NCI-H2227 (cell line): ENCODE results near the gene SIGMAR1.
"Not testable (repeated sequence)": the region's sequence is repeated elsewhere in the genome, so short reads cannot be mapped to it uniquely, and the experiment has no call there.

Experiments
- DNase-seq: peaks from one replicate; lab custom pipeline; 2025; ENCODE audit not compliant: unreplicated experiment; lab: John Stamatoyannopoulos, UW

SIGMAR1 gene

DNA sequence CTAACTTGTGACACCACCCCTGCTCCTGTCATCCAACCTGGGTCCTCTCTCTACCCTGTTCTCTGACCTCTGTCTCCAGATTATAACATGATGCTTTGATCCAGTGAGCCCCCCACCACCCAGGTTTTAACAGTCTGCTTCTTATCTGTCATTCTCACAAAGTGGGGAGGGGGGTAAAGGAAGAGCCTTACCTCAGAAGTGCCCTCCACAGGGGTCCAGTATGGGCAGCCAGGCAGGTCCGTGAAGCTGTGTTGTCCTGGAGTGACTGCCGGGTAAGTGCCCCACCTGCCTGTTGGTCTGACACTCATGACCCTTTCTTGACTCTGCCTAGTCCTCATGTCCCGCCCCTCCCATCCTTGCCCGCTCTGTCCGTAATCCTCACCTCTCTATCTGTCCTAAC lies 17.8 kb upstream of the SIGMAR1 start:
- no peak for DNase-seq

GRCh38 chr9:34654323-34655051 lies 16.9 kb upstream of the SIGMAR1 start:
- DNase-seq = peak; percentile 28

GRCh38 chr9:34653151-34654072 lies 15.8 kb upstream of the SIGMAR1 start:
- peak; percentile 23 for DNase-seq

DNA sequence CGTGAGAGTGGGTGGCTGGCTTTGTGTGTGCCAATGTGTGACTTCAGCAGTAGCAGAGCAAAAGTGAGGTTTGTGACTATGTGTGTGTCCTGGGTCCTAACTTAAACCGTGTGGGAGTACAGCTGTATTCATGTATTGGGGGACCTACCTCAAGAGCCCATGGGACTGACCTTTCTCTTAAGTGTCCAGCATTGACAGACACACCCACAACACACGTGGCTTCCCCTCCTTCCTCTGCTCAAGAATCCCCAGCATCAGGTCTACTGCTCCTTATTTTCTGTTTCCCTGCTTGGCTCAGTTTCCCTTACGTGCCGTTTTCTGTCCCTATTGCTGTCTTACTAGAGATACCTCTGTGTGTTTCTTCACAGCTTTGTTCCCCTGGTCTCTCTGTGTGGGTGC lies 15.0 kb upstream of the SIGMAR1 start:
- no peak for DNase-seq

- peak; percentile 55 for DNase-seq
Observed at GRCh38 chr9:34651876-34652601, 14.5 kb upstream of the SIGMAR1 start, which contains the start of gene IL11RA. Gene IL11RA (plus strand): TSS chr9:34652185. CDS start chr9:34655218, 3,033 bp downstream.

DNA sequence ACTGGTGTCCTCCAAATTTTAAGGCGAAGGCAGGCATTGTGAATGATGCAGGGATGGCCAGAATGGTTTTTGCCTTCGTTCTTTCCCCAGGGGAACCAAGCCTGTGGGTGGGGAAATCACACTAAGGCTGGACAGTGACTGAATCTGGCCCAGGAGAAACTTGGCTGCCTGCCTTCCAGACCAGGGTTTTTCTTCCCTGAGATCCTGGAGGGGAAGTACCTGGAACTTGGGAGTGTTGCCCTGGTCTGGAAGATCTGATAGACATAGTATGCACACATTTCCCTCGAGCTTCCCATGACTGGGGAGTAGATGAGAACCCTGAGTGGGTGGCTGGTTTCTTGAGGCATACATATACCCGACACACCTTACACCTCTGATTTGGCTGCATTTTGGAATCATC lies 13.7 kb upstream of the SIGMAR1 start:
- no peak for DNase-seq

DNA sequence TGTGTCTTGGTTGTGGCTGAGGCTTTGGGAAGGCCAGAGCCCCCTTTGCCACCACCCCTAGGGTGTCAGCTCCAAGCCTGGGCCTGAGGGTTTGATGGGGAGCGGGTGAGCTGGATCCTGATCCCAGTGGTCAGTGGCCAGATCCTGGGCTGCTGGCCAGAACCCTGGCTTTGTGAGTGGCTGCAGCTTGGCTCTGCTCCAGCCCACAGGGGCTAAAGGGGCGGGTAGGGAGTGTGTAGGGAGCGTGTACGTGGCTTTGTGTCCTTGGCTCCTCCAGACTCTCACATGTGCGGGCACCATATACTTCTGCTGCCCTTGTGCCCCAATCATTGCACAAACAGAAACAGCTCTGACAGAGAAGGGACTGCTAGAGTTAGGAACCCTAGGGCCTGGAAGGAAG lies 13.2 kb upstream of the SIGMAR1 start:
- no peak for DNase-seq

DNA sequence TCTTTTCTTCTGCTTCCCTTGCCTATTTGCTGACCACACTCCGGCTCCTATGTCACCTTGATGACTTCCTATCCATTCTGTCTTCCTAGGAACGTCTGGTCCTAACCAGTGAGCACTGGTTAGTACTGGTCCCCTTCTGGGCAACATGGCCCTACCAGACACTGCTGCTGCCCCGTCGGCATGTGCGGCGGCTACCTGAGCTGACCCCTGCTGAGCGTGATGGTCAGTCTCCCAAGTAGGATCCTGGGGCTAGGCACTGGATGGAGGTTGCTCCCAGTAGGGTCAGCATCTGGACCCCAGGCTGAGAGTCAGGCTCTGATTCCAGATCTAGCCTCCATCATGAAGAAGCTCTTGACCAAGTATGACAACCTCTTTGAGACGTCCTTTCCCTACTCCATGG lies 11.1 kb upstream of the SIGMAR1 start:
- DNase-seq = no peak

GRCh38 chr9:34647651-34648050 lies 10.1 kb upstream of the SIGMAR1 start:
- DNase-seq = no peak

DNA sequence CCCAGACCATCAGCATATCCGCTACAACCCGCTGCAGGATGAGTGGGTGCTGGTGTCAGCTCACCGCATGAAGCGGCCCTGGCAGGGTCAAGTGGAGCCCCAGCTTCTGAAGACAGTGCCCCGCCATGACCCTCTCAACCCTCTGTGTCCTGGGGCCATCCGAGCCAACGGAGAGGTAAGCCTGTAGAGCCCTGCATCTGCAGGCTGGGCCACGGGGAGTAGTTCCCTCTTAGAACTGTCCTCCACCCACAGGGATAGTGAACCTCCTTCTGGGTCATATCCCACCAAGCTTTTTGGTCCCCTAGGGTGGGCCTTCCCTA lies 9.5 kb upstream of the SIGMAR1 start:
- DNase-seq = no peak

DNA sequence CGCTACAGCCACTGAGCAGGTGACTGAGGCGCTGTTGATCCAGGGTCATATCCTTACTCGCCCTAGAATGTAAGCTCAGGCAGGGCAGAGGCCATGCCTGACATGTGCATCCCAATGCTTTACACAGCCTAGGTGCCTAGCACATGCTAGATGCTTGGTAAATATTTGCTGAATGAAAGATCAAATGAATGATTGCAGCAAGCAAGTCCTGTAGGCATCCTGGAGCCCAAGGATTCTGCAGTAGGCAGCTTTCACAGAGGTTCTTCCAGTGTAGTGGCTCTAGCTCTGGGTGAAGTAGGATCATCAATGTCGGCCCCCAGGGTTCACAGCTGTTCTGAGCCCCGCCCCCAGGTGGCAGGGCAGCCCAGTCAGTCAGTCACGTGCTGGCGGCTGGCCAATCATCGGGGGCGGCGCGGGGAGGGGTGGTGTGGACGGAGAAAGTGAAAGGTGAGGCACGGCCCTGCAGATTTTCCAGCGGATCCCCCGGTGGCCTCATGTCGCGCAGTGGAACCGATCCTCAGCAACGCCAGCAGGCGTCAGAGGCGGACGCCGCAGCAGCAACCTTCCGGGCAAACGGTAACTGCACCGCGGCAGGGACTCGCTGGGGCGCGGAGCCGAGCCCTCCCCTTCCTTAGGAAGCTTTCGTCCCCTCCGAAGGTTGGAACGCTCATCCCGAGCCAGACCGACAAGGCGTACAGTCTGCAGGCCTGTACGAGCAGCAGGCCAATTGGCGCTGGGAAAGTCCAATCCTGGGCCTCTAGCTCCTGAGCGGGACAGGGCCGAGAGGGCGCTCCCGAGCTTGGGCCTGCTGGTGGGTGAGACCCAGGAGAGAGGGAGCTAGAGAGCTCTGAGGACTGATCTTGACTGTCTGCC lies 8.9 kb upstream of the SIGMAR1 start, which contains the start of gene GALT:
Gene GALT (plus strand): TSS at position 465 of the 873 bp plus-strand sequence. CDS start 30 bp downstream, at position 495.
- peak; percentile 90 for DNase-seq

- DNase-seq = no peak
Observed at GRCh38 chr9:34644766-34645314, 7.3 kb upstream of the SIGMAR1 start.

- no peak for DNase-seq
Observed at GRCh38 chr9:34642679-34643078, 5.1 kb upstream of the SIGMAR1 start.

- not testable (repeated sequence) for DNase-seq
Observed at GRCh38 chr9:34639322-34639721, 1.7 kb upstream of the SIGMAR1 start.

DNA sequence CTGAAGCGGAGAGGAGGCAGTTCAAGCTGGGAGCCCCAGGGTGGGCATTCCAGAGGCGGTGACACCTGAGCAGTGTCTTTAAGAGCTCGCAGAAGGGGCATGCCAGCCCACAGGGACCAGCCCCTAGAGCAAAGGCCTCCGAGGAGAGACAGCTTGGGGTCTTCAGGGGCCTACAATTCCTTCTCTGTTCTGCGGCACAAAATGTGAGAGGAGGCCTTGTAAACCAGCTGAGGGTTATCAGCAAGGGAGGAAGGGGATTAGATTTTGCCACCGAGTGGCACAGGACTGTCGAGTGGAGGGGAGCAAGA lies 505 bp upstream of the SIGMAR1 start:
- no peak for DNase-seq

- no peak for DNase-seq
Observed at GRCh38 chr9:34636791-34637355, 714 bp downstream of the SIGMAR1 start.

DNA sequence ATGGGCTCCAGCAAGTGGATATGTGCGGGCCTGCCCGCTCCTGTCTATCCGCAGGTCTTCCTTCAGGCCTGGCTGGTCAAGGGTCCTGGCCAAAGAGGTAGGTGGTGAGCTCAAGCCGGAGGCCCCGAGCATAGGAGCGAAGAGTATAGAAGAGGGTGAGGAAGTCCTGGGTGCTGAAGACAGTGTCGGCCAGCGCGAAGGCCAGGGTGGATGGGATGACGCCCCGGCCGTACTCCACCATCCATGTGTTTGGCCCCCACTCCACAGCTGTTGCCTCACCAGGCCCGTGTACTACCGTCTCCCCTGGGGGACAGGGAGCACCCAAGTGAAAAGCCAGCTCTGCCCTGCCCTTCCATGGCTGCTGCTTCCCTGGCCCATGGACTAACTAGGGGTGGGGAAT lies 2.0 kb downstream of the SIGMAR1 start:
- DNase-seq = no peak

GRCh38 chr9:34634551-34635248 lies 2.9 kb downstream of the SIGMAR1 start:
- no peak for DNase-seq

DNA sequence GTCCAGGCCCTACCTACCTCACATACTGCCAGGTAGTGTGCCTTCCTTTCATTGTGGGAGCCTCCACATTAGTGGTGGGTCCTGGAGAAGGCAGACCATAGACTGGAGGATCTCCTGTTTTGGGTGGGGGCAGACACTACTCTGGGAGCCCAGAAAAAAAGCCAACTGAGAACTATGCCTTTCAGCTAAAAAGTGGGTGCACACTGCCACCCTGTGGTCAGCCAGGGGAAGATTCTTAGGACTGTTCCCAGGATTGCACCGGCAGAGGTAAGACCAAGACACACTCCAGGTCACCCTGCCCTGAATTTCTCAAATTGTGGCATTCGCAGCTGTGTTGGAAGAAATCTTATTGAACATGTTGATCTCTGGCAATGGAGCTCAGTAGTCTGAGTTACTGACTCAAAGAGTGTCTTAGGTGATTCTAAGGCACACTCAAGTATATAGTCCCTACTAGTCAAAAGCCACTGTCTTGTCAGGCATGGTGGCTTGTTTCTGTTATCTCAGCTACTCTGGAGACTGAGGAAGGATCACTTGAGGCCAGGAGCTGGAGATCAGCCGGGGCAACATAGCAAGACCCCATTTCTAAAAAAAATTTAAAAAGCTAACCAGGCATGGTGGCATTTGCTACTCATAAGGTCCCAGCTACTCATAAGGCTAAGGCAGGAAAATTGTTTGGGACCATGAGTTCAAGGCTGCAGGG lies 3.6 kb downstream of the SIGMAR1 start:
- DNase-seq = peak; percentile 56
